ENCODE results near the gene DNAJB4.
A peak's percentile ranks its signal among the peaks of the same experiment; 100 is the strongest.
"Not testable (repeated sequence)": the region's sequence is repeated elsewhere in the genome, so short reads cannot be mapped to it uniquely, and the experiment has no call there.

DNAJB4 gene

DNA sequence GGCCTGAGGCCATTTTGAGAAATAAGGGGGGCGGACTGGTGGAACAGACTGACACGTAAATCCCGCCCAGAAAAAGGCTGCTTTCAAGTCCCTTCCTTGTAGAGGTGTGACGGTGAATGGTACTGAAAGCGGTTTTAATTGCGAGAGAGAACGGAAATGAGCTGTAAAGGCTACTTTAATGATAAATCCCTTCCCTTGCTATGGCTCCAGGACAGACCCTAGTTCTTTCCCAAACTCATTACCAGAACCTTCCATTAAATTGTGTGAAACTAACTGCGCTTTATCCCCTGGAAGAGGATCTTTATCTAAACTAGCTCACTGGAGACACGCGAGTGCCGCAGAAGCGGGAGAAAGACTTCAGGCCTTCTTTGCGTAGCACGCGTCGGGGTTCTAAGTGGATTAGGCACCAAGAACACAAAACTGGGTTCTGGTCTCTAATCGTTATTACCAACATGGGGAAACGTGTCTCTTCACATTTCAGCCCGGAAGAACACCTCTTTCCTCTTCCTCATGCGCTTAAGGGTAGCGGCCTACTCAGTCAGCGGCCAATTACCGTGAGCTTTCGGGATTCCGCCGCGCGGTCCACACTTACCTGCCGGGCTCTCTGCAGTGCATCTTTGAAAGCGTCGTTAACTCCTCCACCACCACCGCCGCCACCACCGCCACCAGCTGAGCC, 26.3 kb upstream of the DNAJB4 start:
- Histone ChIP-seq H3K4me3 (ENCODE audit: control insufficient read depth in 1 of 7, extremely low read depth in 1 of 7, insufficient read depth in 4 of 7, low read depth in 2 of 7, low read length in 6 of 7) (peak overlapping the region; percentile 68 to 100 (median 95)), H3K36me3 (ENCODE audit: control insufficient read depth in 4 of 4, insufficient read depth in 4 of 4, low read length in 3 of 4) (peaks cover 2 to 17% (median 6%) of the 10 kb centered on the region in 4 experiments), H3K27me3 (replicated peaks in 2 of 5; ENCODE audit: control insufficient read depth in 4 of 5, insufficient read depth in 5 of 5, low read length in 4 of 5) (no peaks in the 10 kb centered on the region), H3K9me3 (ENCODE audit: control extremely low read depth in 1 of 5, control insufficient read depth in 4 of 5, insufficient read depth in 2 of 5, low read depth in 1 of 5, low read length in 4 of 5) (no peaks in the 10 kb centered on the region), H3K4me1 (ENCODE audit: control extremely low read depth in 1 of 4, control insufficient read depth in 4 of 4, insufficient read depth in 4 of 4, low read length in 3 of 4) (peaks cover 8 to 46% (median 29%) of the 10 kb centered on the region in 4 experiments), H3K27ac (ENCODE audit: insufficient read depth in 1 of 2, low read depth in 1 of 2, low read length in 2 of 2, poor library complexity in 1 of 2, severe bottlenecking in 2 of 2) (peak overlapping the region; percentile 99)
- peak; percentile 95 to 97 (median 95) for DNase-seq
- WGBS (ENCODE audit: insufficient coverage) = 0% methylated on average over 21 of the region's 34 CpGs
- ChIA-PET CTCF (interaction anchor here (0.8 to 2.3 kb wide), 7 partner anchors 10 to 137 kb away, joined by 3 to 9 read pairs (median 4); partner anchors contain the start of gene DNAJB4), POLR2A (interaction anchor here (0.6 to 3.0 kb wide), 4 partner anchors 10 to 649 kb away, joined by 3 to 54 read pairs (median 4); partner anchors contain the start of gene DNAJB4)

DNA sequence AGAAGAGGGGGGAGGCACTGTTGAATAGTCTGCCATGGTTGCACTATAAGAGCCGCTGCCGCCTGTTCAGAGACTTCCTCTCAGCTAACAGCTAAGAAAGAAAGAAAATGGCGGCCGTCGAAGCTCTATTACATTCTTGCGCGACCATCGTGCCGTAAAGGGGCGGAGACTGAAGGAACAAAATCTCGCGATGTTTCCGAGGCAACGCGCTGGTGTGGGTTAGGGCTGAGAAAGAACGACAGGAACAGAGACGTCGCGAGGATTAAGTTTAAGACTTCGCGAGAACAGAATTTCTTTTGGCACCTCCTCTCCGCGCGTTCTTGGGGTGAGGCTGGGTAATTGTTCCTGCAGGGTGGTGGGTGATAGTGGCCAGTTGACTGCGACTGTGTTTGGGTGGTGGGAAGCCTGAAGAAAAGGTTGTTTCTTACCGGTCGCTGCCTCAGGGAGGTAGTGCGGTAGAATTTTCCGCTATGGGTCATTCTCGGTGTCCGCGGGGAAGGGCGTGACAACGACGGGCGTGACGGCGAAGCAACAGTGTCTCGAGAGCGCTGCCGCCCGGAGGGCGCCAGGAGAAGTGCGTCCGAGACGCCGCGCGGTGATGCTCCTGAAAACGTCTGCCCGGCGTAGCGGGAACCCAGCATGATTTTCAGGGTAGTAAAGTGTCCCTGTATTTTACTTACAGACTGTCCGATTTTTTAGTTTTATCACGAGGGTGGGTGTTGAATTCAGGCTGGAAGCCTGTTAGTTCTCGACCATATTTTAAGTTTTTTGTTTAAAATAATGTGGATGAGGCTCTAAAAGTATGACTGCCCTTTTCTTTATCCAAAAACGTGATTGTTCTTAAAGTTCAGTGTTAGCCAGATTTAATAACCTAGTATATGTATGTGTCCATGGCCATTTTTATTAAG, 25.5 kb upstream of the DNAJB4 start, which contains the start of gene FUBP1:
FUBP1 (minus strand) TSS at position 104 of the 908 bp plus-strand sequence; CDS start at position 36, 68 bp downstream.
- WGBS (ENCODE audit: insufficient coverage) = 0% methylated on average over 52 of the region's 57 CpGs
- no peaks in the 10 kb centered on the region for H3K27me3 ChIP-seq (replicated peaks in 2 of 5; ENCODE audit: control insufficient read depth in 4 of 5, insufficient read depth in 5 of 5, low read length in 4 of 5)
- peaks cover 2 to 14% (median 6%) of the 10 kb centered on the region in 4 experiments for H3K36me3 ChIP-seq (ENCODE audit: control insufficient read depth in 4 of 4, insufficient read depth in 4 of 4, low read length in 3 of 4)
- POLR2A ChIA-PET = interaction anchor here (0.5 to 3.0 kb wide), 4 partner anchors 8 to 650 kb away, joined by 3 to 54 read pairs (median 4); partner anchors contain the start of gene DNAJB4
- CTCF ChIA-PET = interaction anchor here (0.8 to 3.9 kb wide), 10 partner anchors 9 to 136 kb away, joined by 3 to 50 read pairs (median 7); partner anchors contain the start of gene DNAJB4
- H3K4me1 ChIP-seq (ENCODE audit: control extremely low read depth in 1 of 4, control insufficient read depth in 4 of 4, insufficient read depth in 4 of 4, low read length in 3 of 4) = peaks cover 8 to 46% (median 29%) of the 10 kb centered on the region in 4 experiments
- H3K9me3 ChIP-seq (ENCODE audit: control extremely low read depth in 1 of 5, control insufficient read depth in 4 of 5, insufficient read depth in 2 of 5, low read depth in 1 of 5, low read length in 4 of 5) = no peaks in the 10 kb centered on the region
- DNase-seq = peak; percentile 99 to 100 (median 100)
- peak within 1 kb of the TSS; percentile 68 to 100 (median 95) for H3K4me3 ChIP-seq (ENCODE audit: control insufficient read depth in 1 of 7, extremely low read depth in 1 of 7, insufficient read depth in 4 of 7, low read depth in 2 of 7, low read length in 6 of 7)
- H3K27ac ChIP-seq (ENCODE audit: insufficient read depth in 1 of 2, low read depth in 1 of 2, low read length in 2 of 2, poor library complexity in 1 of 2, severe bottlenecking in 2 of 2) = peak within 1 kb of the TSS; percentile 99

DNA sequence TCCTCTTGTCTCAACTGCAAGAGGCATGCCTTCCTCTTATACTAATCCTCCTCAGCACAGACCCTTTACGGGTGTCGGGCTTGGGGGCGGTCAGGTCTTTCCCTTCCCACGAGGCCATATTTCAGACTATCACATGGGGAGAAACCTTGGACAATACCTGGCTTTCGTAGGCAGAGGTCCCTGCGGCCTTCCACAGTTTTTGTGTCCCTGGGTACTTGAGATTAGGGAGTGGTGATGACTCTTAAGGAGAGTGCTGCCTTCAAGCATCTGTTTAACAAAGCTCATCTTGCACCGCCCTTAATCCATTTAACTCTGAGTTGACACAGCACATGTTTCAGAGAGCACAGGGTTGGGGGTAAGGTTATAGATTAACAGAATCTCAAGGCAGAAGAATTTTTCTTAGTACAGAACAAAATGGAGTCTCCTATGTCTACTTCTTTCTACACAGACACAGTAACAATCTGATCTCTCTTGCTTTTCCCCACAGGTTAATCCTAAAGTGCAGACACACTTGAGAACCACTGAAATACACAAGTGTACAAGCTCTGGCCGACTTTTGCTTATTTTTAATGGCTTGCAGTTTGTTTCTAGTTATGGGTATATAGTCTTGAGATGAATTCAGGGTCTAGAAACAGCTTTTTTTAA, 21.3 kb upstream of the DNAJB4 start:
- H3K9me3 ChIP-seq (ENCODE audit: control extremely low read depth in 1 of 5, control insufficient read depth in 4 of 5, insufficient read depth in 2 of 5, low read depth in 1 of 5, low read length in 4 of 5); H3K36me3 ChIP-seq (ENCODE audit: control insufficient read depth in 4 of 4, insufficient read depth in 4 of 4, low read length in 3 of 4); H3K4me3 ChIP-seq (ENCODE audit: control insufficient read depth in 1 of 7, extremely low read depth in 1 of 7, insufficient read depth in 4 of 7, low read depth in 2 of 7, low read length in 6 of 7); H3K27me3 ChIP-seq (replicated peaks in 2 of 5; ENCODE audit: control insufficient read depth in 4 of 5, insufficient read depth in 5 of 5, low read length in 4 of 5); POLR2A ChIA-PET; H3K27ac ChIP-seq (ENCODE audit: insufficient read depth in 1 of 2, low read depth in 1 of 2, low read length in 2 of 2, poor library complexity in 1 of 2, severe bottlenecking in 2 of 2); DNase-seq: not testable (repeated sequence)
- H3K4me1 ChIP-seq (ENCODE audit: control extremely low read depth in 1 of 4, control insufficient read depth in 4 of 4, insufficient read depth in 4 of 4, low read length in 3 of 4) = peaks cover 4 to 12% (median 8%) of the 10 kb centered on the region in 4 experiments
- CTCF ChIA-PET = interaction anchor here (1.4 to 3.9 kb wide), 4 partner anchors 7 to 131 kb away, joined by 3 to 50 read pairs (median 10); partner anchors contain the start of gene DNAJB4
- WGBS (ENCODE audit: insufficient coverage) = 100% methylated on average over 5 of the region's 8 CpGs

DNA sequence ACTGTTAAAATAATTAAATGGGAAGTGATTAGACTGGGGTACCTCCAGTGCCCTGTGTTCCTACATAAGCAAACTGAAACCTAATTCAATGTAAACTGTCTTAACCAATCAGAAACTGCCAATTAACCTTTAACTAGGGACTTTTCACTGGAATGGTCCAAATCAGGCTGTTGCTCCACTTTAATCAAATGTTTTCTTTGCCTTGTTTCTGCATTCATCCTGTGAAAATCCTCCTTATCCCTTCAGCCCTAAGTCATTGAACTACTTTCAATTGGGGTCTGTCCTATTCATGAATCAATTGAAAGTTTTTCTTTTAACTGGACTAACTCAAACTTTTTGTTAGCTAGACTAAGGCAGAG, 20.8 kb upstream of the DNAJB4 start:
- peaks cover 0 to 4% (median 0%) of the 10 kb centered on the region in 4 experiments for H3K36me3 ChIP-seq (ENCODE audit: control insufficient read depth in 4 of 4, insufficient read depth in 4 of 4, low read length in 3 of 4)
- DNase-seq = no peak
- POLR2A ChIA-PET = no interaction called here
- peaks cover 4 to 9% (median 8%) of the 10 kb centered on the region in 4 experiments for H3K4me1 ChIP-seq (ENCODE audit: control extremely low read depth in 1 of 4, control insufficient read depth in 4 of 4, insufficient read depth in 4 of 4, low read length in 3 of 4)
- no peaks in the 10 kb centered on the region for H3K27me3 ChIP-seq (replicated peaks in 2 of 5; ENCODE audit: control insufficient read depth in 4 of 5, insufficient read depth in 5 of 5, low read length in 4 of 5)
- H3K9me3 ChIP-seq (ENCODE audit: control extremely low read depth in 1 of 5, control insufficient read depth in 4 of 5, insufficient read depth in 2 of 5, low read depth in 1 of 5, low read length in 4 of 5) = no peaks in the 10 kb centered on the region
- CTCF ChIA-PET = interaction anchor here (1.2 to 1.4 kb wide), 2 partner anchors 16 to 130 kb away, joined by 3 read pairs; no protein-coding TSS in a partner anchor
- H3K4me3 ChIP-seq (ENCODE audit: control insufficient read depth in 1 of 7, extremely low read depth in 1 of 7, insufficient read depth in 4 of 7, low read depth in 2 of 7, low read length in 6 of 7) = no peak overlapping the region
- no peak overlapping the region for H3K27ac ChIP-seq (ENCODE audit: insufficient read depth in 1 of 2, low read depth in 1 of 2, low read length in 2 of 2, poor library complexity in 1 of 2, severe bottlenecking in 2 of 2)

DNA sequence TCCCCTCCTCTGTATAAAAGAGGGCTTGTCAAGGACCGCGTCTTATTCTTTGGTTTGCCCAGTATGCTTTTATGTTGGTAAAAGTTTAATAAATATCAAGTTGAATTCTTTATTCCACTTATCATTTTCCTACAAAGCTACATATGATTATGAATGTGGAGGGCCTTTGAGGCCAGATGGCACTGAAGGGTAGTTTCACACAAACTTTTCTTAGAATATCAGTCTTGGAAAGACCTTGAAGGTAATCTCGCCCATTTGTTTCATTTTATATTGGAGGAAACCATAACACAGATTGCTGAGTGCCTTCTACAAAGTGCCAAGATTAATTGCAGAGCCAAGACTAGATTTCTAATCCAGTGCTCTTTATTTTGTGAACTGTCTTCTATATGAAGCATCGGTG, 20.1 kb upstream of the DNAJB4 start:
- peaks cover 0 to 4% (median 0%) of the 10 kb centered on the region in 4 experiments for H3K36me3 ChIP-seq (ENCODE audit: control insufficient read depth in 4 of 4, insufficient read depth in 4 of 4, low read length in 3 of 4)
- ChIA-PET CTCF (interaction anchor here (1.2 to 1.4 kb wide), 2 partner anchors 15 to 130 kb away, joined by 3 read pairs; no protein-coding TSS in a partner anchor), POLR2A (no interaction called here)
- H3K27ac ChIP-seq (ENCODE audit: insufficient read depth in 1 of 2, low read depth in 1 of 2, low read length in 2 of 2, poor library complexity in 1 of 2, severe bottlenecking in 2 of 2) = no peak overlapping the region
- no peak for DNase-seq
- WGBS (ENCODE audit: insufficient coverage) = 100% methylated on average over 1 of the region's 4 CpGs
- no peaks in the 10 kb centered on the region for H3K27me3 ChIP-seq (replicated peaks in 2 of 5; ENCODE audit: control insufficient read depth in 4 of 5, insufficient read depth in 5 of 5, low read length in 4 of 5)
- H3K9me3 ChIP-seq (ENCODE audit: control extremely low read depth in 1 of 5, control insufficient read depth in 4 of 5, insufficient read depth in 2 of 5, low read depth in 1 of 5, low read length in 4 of 5) = no peaks in the 10 kb centered on the region
- H3K4me1 ChIP-seq (ENCODE audit: control extremely low read depth in 1 of 4, control insufficient read depth in 4 of 4, insufficient read depth in 4 of 4, low read length in 3 of 4) = peaks cover 4 to 9% (median 8%) of the 10 kb centered on the region in 4 experiments
- no peak overlapping the region for H3K4me3 ChIP-seq (ENCODE audit: control insufficient read depth in 1 of 7, extremely low read depth in 1 of 7, insufficient read depth in 4 of 7, low read depth in 2 of 7, low read length in 6 of 7)

DNA sequence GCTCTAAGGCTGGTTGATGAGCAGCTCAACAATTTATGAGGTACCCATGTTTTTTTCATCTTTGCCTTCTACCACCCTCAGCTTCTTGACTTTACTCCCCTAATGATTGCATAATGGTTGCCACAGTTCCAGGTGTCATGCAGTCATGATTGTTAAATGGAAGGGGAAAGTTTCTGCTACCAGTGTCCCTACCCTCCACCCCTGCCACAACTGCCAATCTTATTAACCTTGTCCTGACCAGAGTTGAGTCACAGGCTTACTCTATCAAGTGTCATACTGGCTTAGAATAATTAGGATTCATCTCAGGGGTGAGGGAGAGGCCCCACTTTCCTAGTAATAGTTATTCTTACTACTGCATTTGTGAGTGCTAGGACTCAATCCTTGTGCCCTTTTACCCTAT, 17.9 kb upstream of the DNAJB4 start:
- no peaks in the 10 kb centered on the region for H3K27me3 ChIP-seq (replicated peaks in 2 of 5; ENCODE audit: control insufficient read depth in 4 of 5, insufficient read depth in 5 of 5, low read length in 4 of 5)
- no peaks in the 10 kb centered on the region for H3K9me3 ChIP-seq (ENCODE audit: control extremely low read depth in 1 of 5, control insufficient read depth in 4 of 5, insufficient read depth in 2 of 5, low read depth in 1 of 5, low read length in 4 of 5)
- no peak overlapping the region for H3K4me3 ChIP-seq (ENCODE audit: control insufficient read depth in 1 of 7, extremely low read depth in 1 of 7, insufficient read depth in 4 of 7, low read depth in 2 of 7, low read length in 6 of 7)
- ChIA-PET CTCF (interaction anchor here (1.3 kb wide), 1 partner anchor 127 kb away, joined by 3 read pairs; no protein-coding TSS in a partner anchor), POLR2A (no interaction called here)
- H3K36me3 ChIP-seq (ENCODE audit: control insufficient read depth in 4 of 4, insufficient read depth in 4 of 4, low read length in 3 of 4) = peaks cover 0 to 6% (median 0%) of the 10 kb centered on the region in 4 experiments
- no peak overlapping the region for H3K27ac ChIP-seq (ENCODE audit: insufficient read depth in 1 of 2, low read depth in 1 of 2, low read length in 2 of 2, poor library complexity in 1 of 2, severe bottlenecking in 2 of 2)
- H3K4me1 ChIP-seq (ENCODE audit: control extremely low read depth in 1 of 4, control insufficient read depth in 4 of 4, insufficient read depth in 4 of 4, low read length in 3 of 4) = peaks cover 0 to 2% (median 0%) of the 10 kb centered on the region in 4 experiments
- DNase-seq = no peak
